Astrocyte of the hippocampus (primary cell): Measurements from ENCODE around the gene SNCA.

Experiments
- DNase-seq: peaks from one replicate; pipeline ENCODE4 v3.0.0; 2011; ENCODE audit warnings: low read depth, low spot score

Gene SNCA

GRCh38 chr4:89814362-89814761 lies 22.6 kb downstream of the SNCA start:
- no peak for DNase-seq

GRCh38 chr4:89813197-89813596 lies 23.8 kb downstream of the SNCA start:
- no peak for DNase-seq

GRCh38 chr4:89807441-89808140 lies 29.4 kb downstream of the SNCA start:
- no peak for DNase-seq

GRCh38 chr4:89805297-89805696 lies 31.7 kb downstream of the SNCA start:
- DNase-seq = no peak

GRCh38 chr4:89803915-89804314 lies 33.0 kb downstream of the SNCA start:
- no peak for DNase-seq

GRCh38 chr4:89803036-89803435 lies 33.9 kb downstream of the SNCA start:
- DNase-seq = no peak

- peak; percentile 70 for DNase-seq
Measured at GRCh38 chr4:89800527-89801103, 36.3 kb downstream of the SNCA start.

GRCh38 chr4:89800012-89800516 lies 36.9 kb downstream of the SNCA start:
- DNase-seq = peak; percentile 65

GRCh38 chr4:89799071-89799470 lies 37.9 kb downstream of the SNCA start:
- DNase-seq = no peak

- DNase-seq = peak; percentile 86
Measured at GRCh38 chr4:89797117-89797516, 39.8 kb downstream of the SNCA start.

- DNase-seq = peak; percentile 55
Measured at GRCh38 chr4:89788206-89789072, 48.5 kb downstream of the SNCA start.

- no peak for DNase-seq
Measured at GRCh38 chr4:89784686-89785231, 52.2 kb downstream of the SNCA start.

GRCh38 chr4:89781321-89781720 lies 55.6 kb downstream of the SNCA start:
- no peak for DNase-seq

GRCh38 chr4:89773805-89774204 lies 63.2 kb downstream of the SNCA start:
- DNase-seq = no peak

- DNase-seq = no peak
Measured at GRCh38 chr4:89769856-89770255, 67.1 kb downstream of the SNCA start.

- DNase-seq = no peak
Measured at GRCh38 chr4:89767924-89768323, 69.0 kb downstream of the SNCA start.

- peak; percentile 85 for DNase-seq
Measured at GRCh38 chr4:89765966-89766365, 71.0 kb downstream of the SNCA start.

- no peak for DNase-seq
Measured at GRCh38 chr4:89765528-89765927, 71.4 kb downstream of the SNCA start.

- DNase-seq = no peak
Measured at GRCh38 chr4:89762311-89762710, 74.7 kb downstream of the SNCA start.

GRCh38 chr4:89759426-89759825 lies 77.5 kb downstream of the SNCA start:
- DNase-seq = no peak

GRCh38 chr4:89757154-89757719 lies 79.7 kb downstream of the SNCA start:
- no peak for DNase-seq

- no peak for DNase-seq
Measured at GRCh38 chr4:89755220-89755619, 81.7 kb downstream of the SNCA start.
